GM21786 (cell line): ENCODE results near the gene DGKI.

Experiments used
- ATAC-seq: cut with Tn5 transposase; IDR thresholded peaks from one replicate; pipeline ENCODE4 v1.9.1; 2021; ENCODE audit not compliant: unreplicated experiment

Gene DGKI

DNA sequence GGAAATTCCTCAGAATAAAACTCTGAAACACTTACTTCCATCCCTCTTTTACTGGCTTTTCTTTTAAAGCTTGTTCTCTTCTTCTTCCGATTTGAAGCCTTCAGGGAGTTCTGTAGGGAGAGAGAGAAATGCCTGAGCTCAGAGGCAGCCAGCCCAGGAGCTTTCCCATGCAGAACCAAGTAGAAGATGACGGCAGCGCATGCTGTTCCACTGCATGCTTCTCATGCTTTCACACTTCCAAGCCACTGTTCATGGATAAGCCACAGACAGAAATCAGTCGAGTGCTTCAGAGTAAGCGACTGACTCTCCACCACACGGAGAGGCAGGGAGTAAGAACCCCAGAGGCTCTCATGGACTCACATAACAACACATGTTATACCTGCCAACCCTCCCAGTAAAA is 237.3 kb downstream of the DGKI start:
- ATAC-seq, result no peak

DNA sequence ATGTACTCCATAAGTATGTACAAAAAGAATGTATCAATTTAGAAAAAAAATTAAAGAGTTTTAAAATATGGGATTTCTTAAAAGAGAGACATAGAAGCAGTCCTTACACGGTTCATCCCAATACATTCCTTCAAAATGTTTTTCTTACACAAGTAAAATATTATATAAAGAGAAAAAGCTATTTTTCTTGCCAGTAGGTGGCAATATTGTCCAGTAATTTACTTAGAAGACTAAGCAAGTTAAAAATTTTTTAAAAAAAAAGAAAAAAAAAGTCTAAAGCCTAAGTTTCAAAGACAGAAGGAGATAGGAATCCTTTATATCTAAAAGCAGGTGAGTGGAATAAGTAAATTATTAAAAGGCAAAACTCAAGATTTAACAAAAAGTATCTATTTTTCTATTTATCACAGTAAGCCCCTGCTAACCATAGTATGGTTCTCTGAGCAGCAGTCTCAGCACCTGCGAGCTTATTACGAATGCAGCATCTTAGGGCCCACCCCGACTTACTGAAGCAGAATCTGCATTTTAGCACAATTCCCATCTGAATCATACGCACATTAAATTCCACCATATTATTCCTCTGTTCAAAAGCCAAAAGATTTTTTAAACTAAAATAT is 240.6 kb downstream of the DGKI start:
- no peak for ATAC-seq

DNA sequence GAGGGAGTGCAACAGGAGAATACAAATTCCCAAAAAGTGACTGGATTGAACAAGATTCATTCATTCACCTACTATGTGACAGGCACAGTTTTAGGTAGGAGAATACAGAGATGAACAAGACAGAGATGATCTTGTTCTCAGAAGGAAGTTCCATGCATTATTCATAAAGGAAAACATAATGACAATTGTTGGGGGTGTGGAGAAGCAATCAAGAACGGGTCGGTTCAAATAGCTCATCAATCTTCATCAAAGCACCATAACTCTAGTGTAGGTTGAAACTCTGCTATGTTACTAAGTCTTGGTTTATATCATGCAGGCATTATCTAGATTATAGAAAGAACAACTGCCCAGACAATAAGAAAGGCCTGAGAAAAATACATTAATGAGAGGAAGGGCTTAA is 243.7 kb downstream of the DGKI start:
- no peak for ATAC-seq

DNA sequence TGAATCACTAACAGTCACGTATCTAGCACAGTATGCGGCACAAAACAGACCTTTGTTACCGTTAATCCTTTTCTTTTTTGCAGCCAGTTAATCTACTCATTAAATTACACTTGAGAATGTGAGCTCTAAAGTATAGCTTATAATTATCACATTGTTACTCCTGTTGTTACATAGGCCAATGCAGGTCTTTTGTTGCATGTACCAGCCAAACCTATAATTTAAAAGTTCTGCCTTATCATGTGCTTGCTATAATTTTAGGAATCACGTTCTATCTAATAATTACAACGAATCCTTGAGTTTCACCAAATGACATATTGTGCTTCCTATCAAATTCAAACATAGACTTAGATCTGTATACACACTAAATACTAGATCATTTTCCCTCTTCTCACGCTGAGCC is 245.1 kb downstream of the DGKI start:
- ATAC-seq, result no peak

DNA sequence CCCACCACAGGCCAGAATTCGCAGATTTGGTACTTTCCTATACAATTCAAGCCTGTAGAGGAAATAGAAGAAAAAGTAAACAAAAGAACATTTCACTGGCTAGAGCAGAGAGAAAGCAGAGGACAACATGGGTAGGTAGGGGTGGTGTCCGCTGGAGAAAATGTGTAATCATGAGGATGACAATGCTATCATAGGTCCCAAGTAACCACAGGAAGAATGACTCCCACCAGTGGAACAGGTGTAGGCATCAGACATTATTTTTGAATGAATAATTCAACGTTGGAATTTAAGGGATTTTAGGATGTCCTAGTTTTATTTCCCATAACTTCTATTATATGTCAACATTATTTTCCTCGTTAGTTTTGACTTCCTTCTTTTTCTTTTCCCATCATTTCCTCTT is 248.9 kb downstream of the DGKI start:
- no peak for ATAC-seq

DNA sequence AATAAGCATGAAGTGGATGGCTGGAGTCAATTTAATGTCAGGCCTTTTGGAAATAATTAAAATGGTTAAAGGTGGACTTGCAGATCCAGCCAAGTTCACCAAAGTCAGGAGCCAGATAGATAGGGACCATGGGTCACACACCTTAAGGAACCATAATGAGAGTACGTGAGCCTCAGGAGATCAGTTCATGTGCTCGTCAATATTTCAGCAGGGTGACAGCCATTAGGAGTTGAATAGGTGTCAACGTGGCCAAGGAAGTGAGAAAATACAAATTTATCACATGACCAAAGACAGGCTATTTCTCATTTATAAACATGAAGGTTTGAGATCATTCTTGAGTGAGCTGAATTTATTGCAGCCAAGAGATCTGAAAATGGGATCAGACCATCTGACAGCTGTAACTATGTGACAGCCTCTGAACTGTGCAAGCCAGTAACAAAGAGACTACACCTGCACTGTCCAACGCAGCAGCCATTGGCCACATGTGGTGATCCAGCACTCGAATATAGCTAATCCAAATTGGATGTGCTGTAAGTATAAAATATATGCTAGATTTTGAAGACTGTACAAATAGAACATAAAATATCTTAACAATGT is 253.6 kb downstream of the DGKI start:
- no peak for ATAC-seq

DNA sequence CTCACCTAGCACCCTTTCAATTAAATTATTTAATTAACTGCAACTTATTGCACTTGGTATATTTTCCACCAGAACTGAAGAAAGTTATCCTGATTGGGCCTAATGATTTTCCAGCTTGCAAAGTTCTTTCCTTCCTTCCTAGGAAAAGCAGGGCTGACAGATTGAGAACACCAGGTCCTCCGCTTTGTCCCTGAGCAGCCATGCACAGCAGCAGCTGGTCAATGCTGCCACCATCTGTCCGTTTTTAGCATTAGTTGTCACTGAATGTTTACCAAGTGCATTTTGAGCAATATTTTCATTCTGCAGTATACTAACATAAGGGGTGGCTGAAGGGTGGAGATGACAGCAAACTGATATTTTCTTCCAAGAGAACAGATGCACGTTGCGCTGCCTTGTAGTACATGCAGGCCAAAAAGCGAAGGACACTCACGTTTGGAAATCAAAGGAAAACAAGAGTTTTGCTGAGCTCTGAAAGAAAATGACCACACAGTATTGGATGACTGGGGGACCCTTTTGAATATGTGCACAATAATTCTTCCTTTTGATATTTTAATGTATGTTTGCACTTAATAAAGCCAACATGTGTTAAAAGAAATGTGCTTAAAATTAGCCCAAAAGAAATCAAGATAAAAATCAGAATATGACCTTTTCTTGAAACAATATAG is 254.4 kb downstream of the DGKI start:
- peak; percentile 87 for ATAC-seq

DNA sequence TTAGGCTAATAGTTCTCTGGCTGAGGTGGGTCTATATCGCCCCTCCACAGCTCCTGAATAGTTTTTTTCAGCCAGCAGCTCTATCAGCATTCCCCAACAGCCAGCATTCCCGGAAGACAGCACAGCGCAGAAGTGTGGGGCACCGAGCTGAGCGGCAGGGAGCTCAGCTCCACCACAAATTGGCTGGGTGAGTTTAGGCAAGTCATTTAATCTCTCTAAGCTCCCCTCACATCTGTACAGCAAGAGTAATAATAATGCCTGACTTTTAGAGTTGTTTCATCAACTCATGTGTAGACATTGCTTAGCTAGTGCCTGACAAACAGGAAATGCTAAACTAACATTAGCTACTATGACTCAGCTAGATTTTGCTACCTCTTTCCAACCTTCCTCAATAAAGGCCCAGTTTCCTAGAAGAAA is 255.3 kb downstream of the DGKI start:
- no peak for ATAC-seq

DNA sequence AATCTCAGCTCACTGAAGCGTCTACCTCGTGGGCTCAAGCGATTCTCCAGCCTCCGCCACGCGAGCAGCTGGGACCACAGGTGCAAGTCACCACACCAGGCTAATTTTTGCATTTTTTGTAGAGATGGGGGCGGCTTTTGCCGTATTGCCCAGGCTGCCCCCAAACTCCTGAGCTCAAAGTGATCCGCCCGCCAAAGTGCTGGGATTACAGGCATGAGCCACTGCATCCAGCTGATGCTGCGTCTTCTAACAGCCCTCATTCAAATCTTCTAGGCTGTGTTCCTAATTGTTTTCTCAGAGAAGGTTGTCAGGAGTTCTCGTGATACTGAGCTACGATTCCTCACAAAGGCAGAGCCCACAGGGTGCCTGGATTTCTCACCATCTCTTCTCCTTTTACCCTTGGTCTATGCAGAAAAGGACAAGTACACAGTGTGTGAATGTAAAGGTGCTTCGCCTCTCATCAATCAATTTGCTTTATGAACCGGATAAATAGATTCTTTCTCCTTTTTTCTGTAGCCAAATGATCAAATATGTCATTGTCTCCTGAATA is 255.9 kb downstream of the DGKI start:
- ATAC-seq, result no peak

DNA sequence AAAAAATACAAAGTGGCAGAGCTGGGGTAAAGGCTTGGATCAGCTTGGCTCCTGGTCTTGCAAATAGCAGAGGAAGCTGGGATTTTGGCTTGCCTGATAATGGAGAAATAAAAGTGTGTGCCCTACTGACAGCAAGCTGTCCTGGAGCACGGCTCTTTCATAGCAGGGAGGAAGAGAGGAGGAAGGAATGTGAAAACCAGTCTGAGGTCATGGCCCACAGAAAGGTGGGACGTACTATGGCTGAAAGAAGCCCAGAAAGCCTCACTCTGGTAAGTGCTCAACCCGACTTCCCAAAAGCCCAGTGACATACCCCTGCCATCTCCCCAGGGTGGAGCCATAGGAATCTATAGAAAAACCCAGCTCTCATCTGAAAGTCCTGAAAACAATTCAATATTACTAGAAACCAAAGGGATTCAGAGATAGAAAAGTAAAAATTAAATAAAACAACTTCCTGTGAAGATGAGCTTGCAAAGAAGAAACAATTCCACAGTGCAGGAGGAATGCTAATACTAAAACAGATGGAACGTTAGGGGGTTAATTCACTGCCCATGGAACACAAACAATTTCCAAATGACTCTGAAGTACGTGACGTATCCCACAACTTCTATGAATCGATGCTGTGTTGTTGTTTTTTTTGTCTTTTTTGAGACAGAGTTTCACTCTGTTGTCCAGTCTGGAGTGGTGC is 256.6 kb downstream of the DGKI start:
- ATAC-seq, result no peak

DNA sequence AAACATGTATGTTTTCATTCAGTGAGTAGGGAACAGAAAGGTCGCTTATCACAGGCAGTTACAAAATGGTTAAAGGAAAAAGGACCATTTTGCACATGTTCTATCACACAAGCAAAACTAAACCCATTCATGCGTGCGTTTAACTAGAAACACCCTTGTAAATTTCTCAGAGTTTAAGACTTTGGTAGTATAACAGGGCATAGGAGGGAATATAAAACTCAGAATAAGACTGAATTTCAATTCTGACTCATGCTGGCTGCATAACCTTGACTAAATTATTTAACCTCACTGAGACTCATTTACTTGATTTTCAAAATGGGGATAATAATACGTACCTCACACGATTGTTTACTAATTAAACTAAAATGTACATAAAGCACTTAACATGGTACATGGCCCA is 259.4 kb downstream of the DGKI start:
- no peak for ATAC-seq

DNA sequence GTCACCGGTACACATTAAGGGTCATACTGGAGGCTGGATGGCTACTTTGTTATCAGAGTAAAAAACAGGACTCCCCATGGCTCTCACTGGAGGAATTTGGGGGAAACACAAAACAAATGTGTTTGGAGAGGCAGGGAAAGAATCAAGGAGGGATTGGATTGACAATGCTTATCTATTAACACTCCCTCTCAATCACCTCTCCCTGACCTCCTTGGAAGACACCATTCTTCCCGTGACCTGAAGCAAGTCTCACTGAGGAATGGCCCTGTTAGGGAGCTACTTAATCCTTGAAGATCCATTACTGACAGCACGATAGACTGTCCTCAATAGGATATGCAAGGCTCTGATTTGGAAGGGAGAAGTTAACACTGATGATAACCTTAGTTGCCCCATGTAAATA is 261.2 kb downstream of the DGKI start:
- ATAC-seq, result no peak

DNA sequence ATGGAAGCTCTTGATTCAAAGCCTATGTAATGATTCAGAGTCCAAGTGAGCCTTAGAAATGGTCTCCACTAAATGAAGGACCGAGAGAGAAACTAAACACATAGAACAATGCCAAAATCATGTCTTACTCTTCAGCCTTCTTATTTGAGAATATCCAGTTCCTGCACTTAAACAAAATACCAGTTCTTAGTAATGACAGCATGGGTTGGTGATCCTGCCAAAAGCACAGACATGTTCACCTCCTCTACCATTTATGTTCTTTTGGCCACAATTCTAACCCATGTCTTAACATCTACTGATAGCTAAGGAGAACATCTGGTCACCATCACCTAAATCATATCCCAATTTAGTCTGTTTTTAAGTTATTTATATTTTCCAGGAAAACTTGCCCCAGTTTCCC is 263.6 kb downstream of the DGKI start:
- ATAC-seq, result no peak

DNA sequence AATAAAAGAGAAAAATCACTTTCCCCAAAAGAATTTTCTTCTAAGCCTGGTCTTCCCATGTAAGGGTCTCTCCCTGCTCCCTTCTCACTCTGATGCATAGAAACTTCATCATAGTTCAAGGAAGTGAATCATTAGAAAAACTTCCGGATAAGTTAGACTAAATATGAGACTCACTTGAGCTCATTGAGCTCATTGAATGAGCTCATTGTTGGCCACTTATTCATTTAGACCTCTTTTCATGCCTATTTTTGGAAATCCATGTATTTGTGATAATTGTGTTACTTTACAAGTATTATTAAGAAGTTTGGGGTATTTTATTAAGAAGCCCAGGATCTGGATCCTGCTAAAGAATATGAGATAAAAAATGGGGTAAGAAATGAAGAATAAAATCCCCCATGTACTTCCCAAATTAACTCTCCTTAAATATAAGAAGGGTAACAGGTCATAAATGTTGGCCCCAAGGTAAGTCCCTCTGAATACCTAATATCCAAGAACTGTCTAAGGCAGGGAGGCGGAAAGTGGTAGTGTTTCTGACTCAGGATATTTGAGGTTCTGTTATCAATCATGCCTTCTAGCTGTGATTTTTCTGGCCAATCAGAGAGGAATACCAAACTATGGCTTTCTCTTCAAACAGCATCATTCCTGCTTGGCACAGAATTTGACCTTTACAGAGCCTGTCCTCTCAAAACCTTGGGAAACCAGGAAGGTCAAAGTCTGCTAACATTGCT is 266.7 kb downstream of the DGKI start:
- ATAC-seq, result no peak

DNA sequence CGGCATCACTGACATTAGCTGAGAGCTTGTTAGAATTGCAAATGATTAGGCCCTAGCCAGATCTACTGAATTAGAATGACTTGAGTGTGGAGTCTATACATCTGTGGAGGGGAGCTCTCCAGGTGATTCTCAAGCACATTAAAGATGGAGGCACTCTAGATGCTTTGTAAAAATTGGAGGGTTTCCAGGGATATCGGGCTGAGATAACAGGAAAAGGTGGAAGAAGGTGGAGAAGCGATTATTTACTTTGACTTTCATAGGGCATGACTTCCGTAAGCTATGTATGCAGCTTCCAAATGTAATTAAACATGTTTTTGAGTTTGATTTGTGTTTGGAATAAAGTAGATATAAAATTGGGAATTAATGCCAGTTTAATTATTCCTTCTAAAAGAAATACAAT is 268.2 kb downstream of the DGKI start:
- ATAC-seq, result no peak

DNA sequence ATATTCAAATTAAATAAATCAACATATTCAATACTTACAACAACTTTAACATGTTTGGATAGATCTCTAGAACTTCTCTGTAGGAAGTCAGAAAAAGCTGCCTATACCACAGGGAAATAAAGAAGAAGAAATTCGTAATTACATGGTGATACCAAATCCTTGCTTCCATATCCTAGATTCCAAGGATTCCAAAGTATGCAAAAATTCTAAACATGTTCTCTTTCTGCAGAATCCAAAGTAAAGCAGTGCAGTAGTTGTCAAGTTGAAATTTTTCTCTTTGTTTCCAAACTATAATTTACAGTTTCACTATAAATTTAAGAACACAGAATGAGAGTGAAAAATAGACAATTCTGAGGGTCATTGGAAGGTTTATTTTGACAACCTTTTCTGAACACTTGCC is 269.6 kb downstream of the DGKI start:
- ATAC-seq, result no peak

DNA sequence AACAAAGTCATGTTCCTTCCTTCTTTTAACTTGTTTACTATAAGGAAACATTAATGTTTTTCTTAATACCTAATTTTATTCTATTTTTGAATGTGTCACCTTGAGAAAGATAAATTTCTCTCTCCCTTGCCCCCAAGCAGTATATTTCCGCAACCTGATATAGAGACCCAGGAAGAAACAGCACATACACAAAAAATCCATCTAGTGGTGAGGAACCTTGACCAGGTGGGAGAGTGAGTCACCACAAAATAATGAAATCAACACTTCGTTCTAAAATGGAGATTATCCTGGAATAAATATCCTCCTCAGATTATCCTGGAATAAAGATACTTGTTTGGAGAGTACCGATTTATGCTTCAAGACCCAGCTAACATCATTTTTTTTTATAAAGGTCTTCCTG is 270.3 kb downstream of the DGKI start:
- no peak for ATAC-seq

DNA sequence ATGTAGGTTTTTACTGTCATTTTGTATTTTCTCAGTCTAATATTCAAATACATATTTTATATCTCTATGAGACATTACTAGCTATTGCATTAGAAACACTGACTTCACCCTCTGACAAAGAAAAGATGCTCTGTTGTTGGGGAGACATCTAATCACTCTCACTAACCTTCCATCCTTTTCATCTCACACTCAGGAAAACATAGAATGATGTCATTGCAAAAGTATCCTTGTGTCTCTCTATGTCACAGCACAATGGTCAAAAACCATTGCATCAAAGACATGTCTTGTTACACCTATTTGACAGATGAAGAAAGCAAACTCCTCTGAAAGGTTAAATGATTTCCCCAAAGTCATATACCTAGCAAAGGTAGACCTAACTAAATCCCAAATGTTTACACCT is 272.0 kb downstream of the DGKI start:
- no peak for ATAC-seq

DNA sequence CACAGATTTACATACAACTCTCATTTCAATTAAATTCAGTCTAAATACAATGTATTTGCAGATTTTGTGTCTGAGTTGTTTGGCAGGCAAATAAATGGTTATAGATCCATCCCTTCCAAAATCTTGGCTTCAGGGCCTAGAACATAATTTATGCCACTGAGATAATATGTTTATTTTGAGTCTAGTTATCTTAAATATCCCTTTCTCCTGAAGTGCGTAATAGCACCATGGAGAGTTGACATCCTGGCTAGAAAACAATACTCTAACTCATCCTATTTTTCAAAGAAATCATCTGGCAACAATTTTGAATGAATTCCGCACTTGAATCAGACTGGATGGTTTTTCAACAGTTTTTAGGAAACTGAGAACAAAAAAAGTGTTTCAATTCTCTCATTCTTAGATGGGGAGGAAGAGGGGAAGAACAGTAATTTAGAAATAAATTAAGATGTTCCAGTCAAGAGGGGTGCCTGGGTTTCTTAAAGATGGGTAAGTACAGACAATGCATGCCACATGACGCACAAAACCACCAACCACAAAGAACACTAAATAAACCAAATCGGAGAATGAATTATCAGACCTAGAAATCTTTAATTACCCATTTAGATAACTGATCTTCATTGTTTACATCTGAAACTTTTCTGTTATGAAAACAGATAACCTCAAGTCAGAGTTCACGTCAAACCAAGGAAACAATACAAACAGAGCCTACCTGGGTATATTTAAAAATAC is 274.6 kb downstream of the DGKI start:
- ATAC-seq, result no peak

DNA sequence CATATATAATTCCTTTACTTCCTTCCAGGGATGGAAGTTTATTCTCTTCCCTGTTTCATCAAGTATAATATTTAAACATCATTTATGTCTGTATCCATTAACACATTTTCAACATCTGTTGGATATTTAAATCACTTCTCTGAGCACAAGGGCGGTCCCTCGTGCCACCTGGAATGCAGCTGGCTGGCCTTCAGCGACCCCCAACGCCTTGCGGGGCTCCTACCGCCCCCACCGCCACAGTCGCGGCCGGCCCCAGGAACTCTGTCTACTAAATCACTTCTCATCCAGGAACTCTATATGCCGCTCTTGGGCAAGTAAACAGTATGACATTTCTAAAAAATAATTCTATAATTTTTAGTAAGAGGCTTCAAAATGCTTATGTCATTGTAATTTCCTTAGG is 282.1 kb downstream of the DGKI start:
- no peak for ATAC-seq

DNA sequence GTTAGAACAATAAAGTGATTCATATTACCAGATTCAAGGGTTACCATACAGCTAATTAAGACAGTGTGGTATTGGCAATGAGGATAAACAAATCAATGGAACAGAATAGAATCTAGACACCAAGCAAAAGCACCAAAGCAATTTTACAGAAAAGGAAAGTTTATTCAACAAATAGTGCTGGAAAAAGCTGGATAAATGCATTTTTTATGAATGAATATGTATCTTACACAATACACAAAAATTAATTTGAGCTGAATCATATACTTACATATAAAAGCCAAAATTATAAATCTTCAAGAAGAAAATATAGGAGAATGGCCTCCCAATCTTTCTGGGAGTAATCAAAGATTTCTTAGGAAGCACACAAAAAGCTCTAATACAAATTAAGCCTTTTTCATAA is 282.8 kb downstream of the DGKI start:
- no peak for ATAC-seq
